ENCODE data around the gene CIITA.
"Not testable (repeated sequence)": the region's sequence is repeated elsewhere in the genome, so short reads cannot be mapped to it uniquely, and the experiment has no call there.

CIITA gene

GRCh38 chr16:10964039-10964890, 87.3 kb downstream of the CIITA start:
- DNase-seq: peak; percentile 73

GRCh38 chr16:10964891-10965326, 87.9 kb downstream of the CIITA start:
- DNase-seq: no peak

DNA sequence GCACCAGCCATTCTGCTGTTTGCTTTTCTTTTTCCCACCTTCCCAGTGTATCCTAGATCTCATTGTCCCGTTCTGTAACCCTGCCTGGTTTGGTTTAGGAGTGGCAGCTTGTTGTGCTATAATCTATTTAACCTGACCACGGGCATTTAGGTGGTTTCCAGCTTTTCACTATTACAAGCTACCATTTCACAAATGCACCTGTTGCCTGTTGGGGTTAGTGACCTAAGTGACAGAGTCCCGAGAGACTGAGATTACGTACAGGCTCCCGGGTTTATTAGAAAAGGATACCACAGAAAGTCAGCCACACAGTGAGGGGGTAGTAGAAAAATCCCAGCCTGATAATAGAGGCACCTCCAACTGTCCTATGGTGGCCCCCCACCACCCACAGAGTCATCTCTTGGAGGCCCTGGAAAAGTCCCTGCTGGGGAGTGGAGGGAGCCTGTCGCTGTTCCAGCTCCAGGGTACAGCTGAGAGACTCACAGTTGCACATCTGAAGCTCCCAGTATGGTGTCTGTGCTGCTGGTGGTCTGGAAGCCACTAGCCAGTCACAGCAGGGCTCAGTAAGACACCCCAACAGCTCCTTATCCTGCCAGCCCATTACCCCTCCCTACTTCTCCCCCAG, 88.5 kb downstream of the CIITA start:
- no peak for DNase-seq

DNA sequence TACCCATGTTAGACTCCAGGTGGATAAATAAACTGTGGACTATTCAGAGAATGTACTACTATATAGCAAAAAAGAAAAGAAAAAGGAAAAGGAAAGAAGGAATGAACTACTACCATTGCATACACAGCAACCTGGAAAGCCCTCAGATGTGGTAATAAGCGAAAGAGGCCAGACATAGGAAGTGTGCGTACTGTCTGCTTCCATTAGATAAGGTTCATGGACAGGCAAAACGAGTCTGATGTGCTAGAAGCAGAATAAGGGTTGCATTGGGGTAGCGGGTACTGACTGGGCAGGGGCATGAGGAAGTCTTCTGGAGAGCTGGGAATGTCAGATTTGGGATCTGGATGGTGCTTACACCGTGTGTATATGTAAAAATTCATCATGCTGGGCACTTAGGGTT, 89.1 kb downstream of the CIITA start:
- DNase-seq: peak; percentile 51

GRCh38 chr16:10966559-10966958, 89.6 kb downstream of the CIITA start:
- DNase-seq: not testable (repeated sequence)

DNA sequence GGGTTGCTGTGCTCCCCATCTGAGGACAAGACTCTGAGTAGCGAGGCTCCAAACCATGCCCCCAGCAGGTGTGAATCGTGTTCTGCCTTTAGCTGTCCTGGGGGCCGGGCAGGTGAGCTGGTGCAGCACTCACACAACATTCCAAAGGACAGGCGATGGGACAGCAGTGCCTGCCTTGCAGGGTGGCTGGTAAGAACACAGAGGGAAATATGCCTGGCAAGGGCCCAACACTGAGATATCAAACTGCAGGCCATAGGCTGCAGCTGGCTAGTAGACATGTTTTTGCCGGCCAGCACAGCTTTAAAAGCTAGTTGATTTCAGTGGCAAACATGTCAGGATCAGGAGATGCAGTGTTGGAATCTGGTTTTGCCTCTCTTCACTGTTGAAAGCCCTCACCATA, 91.0 kb downstream of the CIITA start:
- DNase-seq: no peak

GRCh38 chr16:10968498-10968897, 91.5 kb downstream of the CIITA start:
- DNase-seq: no peak

DNA sequence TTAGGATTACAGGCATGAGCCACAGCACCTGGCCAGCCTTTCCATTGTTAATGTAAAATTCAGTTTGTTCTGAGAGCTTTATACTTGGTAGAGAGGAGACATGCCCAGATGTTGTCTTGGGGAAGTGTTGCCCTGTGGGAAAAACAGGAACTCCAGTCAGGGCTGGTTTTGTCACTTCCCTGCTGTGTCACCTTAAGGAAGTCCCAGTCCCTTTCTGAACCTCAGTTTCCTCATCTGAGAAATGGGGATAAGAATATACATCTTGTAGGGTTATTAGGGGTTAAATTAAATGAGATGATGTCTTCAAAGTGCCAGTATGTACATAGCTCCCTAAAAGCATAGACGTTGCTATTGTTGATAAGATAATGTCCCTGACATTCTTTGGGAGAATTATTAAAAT, 92.6 kb downstream of the CIITA start:
- peak; percentile 20 for DNase-seq

- no peak for DNase-seq
Observed at GRCh38 chr16:10970065-10970464, 93.1 kb downstream of the CIITA start.

- DNase-seq: peak; percentile 46
Observed at GRCh38 chr16:10971560-10971961, 94.6 kb downstream of the CIITA start.

DNA sequence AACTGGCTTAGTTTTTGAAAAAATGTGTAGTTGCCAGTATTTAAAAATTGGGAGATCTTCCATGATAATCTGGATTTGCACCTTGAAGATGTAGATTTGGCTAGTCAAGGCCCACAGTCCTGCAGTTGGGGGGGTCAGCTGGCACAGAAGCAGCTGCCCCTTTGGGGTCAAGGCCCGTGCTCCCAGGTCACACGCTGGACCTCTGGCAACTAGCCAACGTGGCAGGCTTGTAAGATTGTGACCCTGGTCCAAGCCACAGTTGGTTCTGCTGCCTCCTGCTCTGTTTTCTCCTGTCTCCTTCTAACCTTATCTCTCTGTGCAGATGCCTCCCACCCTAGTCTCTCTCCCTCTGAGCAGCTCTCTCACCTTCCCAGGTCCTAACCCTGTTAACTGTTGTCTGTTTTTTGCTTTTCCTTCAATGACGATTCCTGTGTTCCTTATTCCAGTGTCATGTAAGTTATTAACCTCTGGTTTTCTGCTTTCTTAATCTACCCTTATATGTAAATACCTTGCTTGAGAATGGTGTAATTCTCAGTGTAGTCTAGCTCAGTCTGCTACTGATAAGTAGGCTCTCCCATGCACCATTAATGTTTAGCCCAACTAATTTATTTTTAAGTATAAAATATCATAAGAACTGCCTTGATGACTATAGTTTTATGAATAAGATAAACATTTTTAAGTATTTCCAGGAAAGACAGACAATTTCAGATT, 95.3 kb downstream of the CIITA start:
- DNase-seq: no peak

DNA sequence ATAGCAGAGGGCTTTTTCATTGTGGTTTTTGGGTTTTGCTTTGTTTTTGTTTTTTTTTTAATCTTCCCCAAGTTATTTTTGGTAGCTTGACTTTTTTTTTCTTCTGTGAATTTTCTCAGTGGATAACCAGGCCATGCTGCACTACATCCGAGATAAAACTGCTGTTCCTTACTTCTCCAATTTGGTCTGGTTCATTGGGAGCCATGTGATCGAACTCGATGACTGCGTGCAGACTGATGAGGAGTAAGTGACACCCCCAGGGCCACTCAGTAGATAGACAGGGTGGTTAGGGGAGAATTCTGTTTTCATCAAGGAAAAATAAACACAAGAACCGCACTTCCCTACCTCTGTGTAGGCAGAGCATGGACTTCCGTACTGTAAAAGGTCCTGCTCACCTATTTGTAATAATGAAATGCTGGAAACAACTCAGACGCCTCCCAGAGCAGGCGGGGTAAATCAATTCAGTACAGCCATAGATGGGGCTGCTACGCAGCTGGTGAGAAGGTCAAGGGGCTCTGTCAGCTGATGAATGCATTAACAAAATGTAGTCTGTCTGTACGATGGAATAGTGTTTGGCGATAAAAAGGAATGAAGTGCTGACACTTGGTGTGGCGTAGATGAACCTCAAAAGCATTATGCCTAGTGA, 95.9 kb downstream of the CIITA start:
- no peak for DNase-seq

DNA sequence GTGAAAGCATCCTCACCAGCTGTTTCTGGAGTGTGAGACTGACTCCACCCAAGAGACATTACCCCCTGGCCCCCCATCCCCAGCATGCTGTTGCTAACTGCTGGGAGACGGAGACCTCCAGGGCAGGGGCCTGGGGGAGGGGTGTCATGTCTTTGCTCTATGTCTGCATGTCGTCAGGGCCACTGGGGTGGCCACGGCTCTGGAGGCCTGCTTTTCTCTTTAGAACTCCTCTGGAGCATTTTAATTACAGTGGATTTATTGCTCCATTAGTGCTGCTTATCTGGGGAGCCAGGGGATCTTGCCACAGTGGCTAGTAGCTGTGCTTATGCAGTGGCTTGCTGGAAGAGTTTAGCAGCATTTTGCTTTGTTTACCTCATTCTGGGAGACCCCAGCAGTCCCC, 99.6 kb downstream of the CIITA start:
- DNase-seq: no peak

GRCh38 chr16:10978124-10978523, 101.1 kb downstream of the CIITA start:
- DNase-seq: no peak

GRCh38 chr16:10978871-10979446, 102.0 kb downstream of the CIITA start:
- DNase-seq: no peak

- no peak for DNase-seq
Observed at GRCh38 chr16:10979717-10980601, 103.0 kb downstream of the CIITA start.

DNA sequence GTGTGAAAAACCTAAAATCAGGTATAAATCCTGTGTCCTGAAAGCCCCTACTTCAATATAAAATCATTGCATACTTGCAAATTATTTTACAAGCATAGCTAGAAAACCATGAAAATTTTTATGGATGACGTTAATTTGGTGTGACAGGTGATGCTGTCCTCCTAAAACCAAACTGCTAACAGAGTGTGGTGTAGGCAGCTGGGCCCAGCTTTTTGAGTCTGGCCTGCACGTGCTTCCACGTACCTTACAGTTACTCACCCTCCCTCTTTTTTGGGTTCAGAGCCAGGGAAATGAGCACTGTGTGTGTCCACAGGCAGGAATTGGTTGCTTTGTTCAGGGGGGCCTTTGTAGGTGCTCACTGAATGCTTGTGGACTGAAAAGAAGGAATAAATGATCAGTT, 103.8 kb downstream of the CIITA start:
- DNase-seq: no peak

DNA sequence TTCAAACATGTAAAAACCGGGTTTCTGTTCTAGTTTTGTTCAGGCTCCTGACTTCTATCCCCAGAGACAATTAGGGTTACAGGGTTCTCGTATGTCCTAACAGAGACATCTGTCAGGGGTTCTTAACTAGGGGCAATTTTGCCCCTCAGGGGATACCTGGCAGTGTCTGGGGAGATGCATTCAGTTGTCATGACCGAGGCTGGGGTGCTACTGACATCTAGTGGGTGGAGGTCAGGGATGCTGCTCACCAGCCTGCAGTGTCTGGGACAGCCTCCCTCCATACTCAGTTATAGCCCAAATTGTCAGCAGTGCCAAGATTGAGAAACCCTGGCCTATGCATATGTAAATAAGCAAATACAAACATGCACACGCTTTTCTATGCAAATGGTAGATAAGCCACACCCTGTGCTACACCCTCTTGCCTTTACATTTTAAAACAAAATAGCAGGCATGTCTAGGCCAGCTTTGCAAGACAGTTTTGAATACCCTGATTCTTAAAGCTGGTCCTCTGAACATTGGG, 104.8 kb downstream of the CIITA start:
- no peak for DNase-seq

- no peak for DNase-seq
Observed at GRCh38 chr16:10982465-10983150, 105.6 kb downstream of the CIITA start.

DNA sequence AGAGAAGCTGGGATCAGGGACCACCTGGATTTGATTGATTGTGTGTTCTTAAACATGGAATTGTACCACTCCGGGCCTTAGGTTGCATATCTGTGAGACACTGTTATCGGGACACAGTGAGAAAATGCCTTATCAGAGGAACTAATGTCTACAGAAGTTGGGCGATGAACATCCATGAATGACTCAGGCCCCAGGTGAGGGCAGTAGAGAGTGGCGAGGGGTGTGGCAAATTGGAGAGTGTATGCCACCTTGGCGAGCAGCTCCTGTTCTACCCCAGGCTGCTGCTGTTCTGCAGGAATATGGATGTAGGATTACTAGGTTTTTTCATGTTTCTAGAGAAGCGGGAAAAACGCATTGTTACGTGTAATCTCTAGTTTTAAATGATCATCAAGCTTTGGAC, 106.2 kb downstream of the CIITA start:
- DNase-seq: no peak

DNA sequence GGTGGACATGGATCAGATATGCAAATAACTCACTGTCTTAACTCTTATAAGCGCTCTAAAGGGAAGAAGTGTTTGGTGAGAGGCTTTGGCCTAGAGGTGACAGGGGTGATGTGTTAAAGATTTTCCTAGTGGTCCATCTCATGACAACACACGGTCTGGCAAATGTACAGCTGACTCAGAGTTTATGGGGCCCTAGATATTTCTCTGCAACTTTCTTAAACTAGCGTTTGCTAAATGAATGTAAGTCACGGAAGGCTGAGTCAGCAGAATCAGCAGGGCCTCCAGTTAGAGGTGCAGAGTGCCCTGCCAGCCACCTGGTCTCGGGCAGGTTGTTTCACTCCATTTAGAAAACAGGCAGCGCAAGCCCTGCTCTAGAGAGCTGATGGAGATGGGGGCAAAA, 107.5 kb downstream of the CIITA start:
- no peak for DNase-seq

All from GDM1 (cell line).